Measurements from ENCODE around the gene PTPRD. TPM values are rescaled to one million over a fixed set of nuclear protein-coding genes. Genes with fewer than 3 reads are reported as not detected.

PTPRD gene
- total RNA-seq, 1 experiment from 2014 or later = not detected

GRCh38 chr9:8564960-8565359 lies 2047.8 kb downstream of the PTPRD start:
- Histone ChIP-seq H3K36me3 (ENCODE audit: control insufficient read depth, insufficient read depth, low read length) (no peaks in the 10 kb centered on the region), H3K9me3 (ENCODE audit: control insufficient read depth, insufficient read depth, low read depth, low read length) (no peaks in the 10 kb centered on the region), H3K27me3 (ENCODE audit: control insufficient read depth, insufficient read depth, low read length) (no peaks in the 10 kb centered on the region), H3K4me1 (ENCODE audit: control insufficient read depth, insufficient read depth, low read length) (no peaks in the 10 kb centered on the region), H3K27ac (ENCODE audit: low read length) (no peak overlapping the region), H3K4me3 (ENCODE audit: low read depth in 2 of 2, low read length in 2 of 2) (no peak overlapping the region)
- ATAC-seq (no peak), DNase-seq (ENCODE audit: low read depth, low spot score) (no peak)
- in situ Hi-C loops (cut with HindIII; ENCODE audit: low pct_unique_long_range_greater_than_20kb, low sequenced_read_pairs) = no loop called here
- TF ChIP-seq CTCF (IDR thresholded peaks at IDR 0.05) (no peak), SIN3A (IDR thresholded peaks at IDR 0.05; ENCODE audit: borderline replicate concordance, insufficient read depth, low read depth, low read length) (no peak), REST (IDR thresholded peaks at IDR 0.05; ENCODE audit: insufficient read depth in 1 of 2, low read depth in 2 of 2, low read length in 1 of 2) (no peak), POLR2AphosphoS5 (IDR thresholded peaks at IDR 0.05; ENCODE audit: low read depth, low read length) (no peak), TCF7L2 (IDR thresholded peaks at IDR 0.05; ENCODE audit: low read depth, low read length) (no peak)
- intact Hi-C loops (cut with micrococcal nuclease; ENCODE audit: unreplicated experiment) = no loop called here
- POLR2A ChIA-PET = no interaction called here
- CTCF ChIA-PET = no interaction called here
- no TSS peak for BruUV-seq (replicated peaks)

GRCh38 chr9:8560560-8561525 lies 2052.0 kb downstream of the PTPRD start:
- no peak for DNase-seq (ENCODE audit: low read depth, low spot score)
- BruUV-seq (replicated peaks) = no TSS peak
- Histone ChIP-seq H3K27ac (ENCODE audit: low read length) (no peak overlapping the region), H3K4me3 (ENCODE audit: low read depth in 2 of 2, low read length in 2 of 2) (no peak overlapping the region), H3K9me3 (ENCODE audit: control insufficient read depth, insufficient read depth, low read depth, low read length) (no peaks in the 10 kb centered on the region), H3K36me3 (ENCODE audit: control insufficient read depth, insufficient read depth, low read length) (no peaks in the 10 kb centered on the region), H3K27me3 (ENCODE audit: control insufficient read depth, insufficient read depth, low read length) (no peaks in the 10 kb centered on the region), H3K4me1 (ENCODE audit: control insufficient read depth, insufficient read depth, low read length) (no peaks in the 10 kb centered on the region)
- POLR2A ChIA-PET = no interaction called here
- TF ChIP-seq SIN3A (IDR thresholded peaks at IDR 0.05; ENCODE audit: borderline replicate concordance, insufficient read depth, low read depth, low read length) = no peak
- TF ChIP-seq REST (IDR thresholded peaks at IDR 0.05; ENCODE audit: insufficient read depth in 1 of 2, low read depth in 2 of 2, low read length in 1 of 2) = no peak
- TF ChIP-seq CTCF (IDR thresholded peaks at IDR 0.05) = no peak
- TF ChIP-seq POLR2AphosphoS5 (IDR thresholded peaks at IDR 0.05; ENCODE audit: low read depth, low read length) = no peak
- TF ChIP-seq TCF7L2 (IDR thresholded peaks at IDR 0.05; ENCODE audit: low read depth, low read length) = no peak
- in situ Hi-C loops (cut with HindIII; ENCODE audit: low pct_unique_long_range_greater_than_20kb, low sequenced_read_pairs) = no loop called here
- intact Hi-C loops (cut with micrococcal nuclease; ENCODE audit: unreplicated experiment) = no loop called here
- ATAC-seq = no peak
- CTCF ChIA-PET = no interaction called here
